ENCODE data around the gene RPS6KB1. TPM values are rescaled to one million over a fixed set of nuclear protein-coding genes. Genes with fewer than 3 reads are reported as not detected.

RPS6KB1 gene
- polyA plus RNA-seq, 1 donor from 2014 or later, result 25.3 TPM

- Histone ChIP-seq H3K4me2 (ENCODE audit: low read length) (no peak overlapping the region), H4K20me1 (ENCODE audit: insufficient read depth) (no peaks in the 10 kb centered on the region), H3K27me3 (ENCODE audit: insufficient read depth, low read depth, low read length) (no peaks in the 10 kb centered on the region), H3K9me3 (ENCODE audit: low read length) (no peaks in the 10 kb centered on the region), H3K36me3 (ENCODE audit: insufficient read depth, low read length) (no peaks in the 10 kb centered on the region), H3K4me3 (ENCODE audit: low read length) (no peak overlapping the region), H3K79me2 (replicated peaks; ENCODE audit: insufficient read depth, low read length) (no peaks in the 10 kb centered on the region), H2AFZ (ENCODE audit: low read depth, low read length) (no peak overlapping the region), H3F3A (ENCODE audit: insufficient read depth, low read length, poor library complexity, severe bottlenecking) (no peaks in the 10 kb centered on the region), H3K27ac (ENCODE audit: low read length) (no peak overlapping the region), H3K9me2 (ENCODE audit: insufficient read depth, low read length) (no peaks in the 10 kb centered on the region), H3K9ac (ENCODE audit: low read length) (no peak overlapping the region)
- no peak for TF ChIP-seq SMC3 (conservative IDR thresholded peaks at IDR 0.05; ENCODE audit: poor library complexity)
- no peak for TF ChIP-seq EZH2 (IDR thresholded peaks at IDR 0.05; ENCODE audit: borderline replicate concordance, insufficient read depth, low read length, poor library complexity, severe bottlenecking)
- TF ChIP-seq TAF1 (IDR thresholded peaks at IDR 0.05; ENCODE audit: low read depth), result no peak
- TF ChIP-seq EP300 (conservative IDR thresholded peaks at IDR 0.05; ENCODE audit: poor library complexity, severe bottlenecking), result no peak
- no peak for TF ChIP-seq RAD21 (conservative IDR thresholded peaks at IDR 0.05)
- no peak for TF ChIP-seq MXI1 (conservative IDR thresholded peaks at IDR 0.05; ENCODE audit: poor library complexity, severe bottlenecking)
- TF ChIP-seq, protein P1, sequence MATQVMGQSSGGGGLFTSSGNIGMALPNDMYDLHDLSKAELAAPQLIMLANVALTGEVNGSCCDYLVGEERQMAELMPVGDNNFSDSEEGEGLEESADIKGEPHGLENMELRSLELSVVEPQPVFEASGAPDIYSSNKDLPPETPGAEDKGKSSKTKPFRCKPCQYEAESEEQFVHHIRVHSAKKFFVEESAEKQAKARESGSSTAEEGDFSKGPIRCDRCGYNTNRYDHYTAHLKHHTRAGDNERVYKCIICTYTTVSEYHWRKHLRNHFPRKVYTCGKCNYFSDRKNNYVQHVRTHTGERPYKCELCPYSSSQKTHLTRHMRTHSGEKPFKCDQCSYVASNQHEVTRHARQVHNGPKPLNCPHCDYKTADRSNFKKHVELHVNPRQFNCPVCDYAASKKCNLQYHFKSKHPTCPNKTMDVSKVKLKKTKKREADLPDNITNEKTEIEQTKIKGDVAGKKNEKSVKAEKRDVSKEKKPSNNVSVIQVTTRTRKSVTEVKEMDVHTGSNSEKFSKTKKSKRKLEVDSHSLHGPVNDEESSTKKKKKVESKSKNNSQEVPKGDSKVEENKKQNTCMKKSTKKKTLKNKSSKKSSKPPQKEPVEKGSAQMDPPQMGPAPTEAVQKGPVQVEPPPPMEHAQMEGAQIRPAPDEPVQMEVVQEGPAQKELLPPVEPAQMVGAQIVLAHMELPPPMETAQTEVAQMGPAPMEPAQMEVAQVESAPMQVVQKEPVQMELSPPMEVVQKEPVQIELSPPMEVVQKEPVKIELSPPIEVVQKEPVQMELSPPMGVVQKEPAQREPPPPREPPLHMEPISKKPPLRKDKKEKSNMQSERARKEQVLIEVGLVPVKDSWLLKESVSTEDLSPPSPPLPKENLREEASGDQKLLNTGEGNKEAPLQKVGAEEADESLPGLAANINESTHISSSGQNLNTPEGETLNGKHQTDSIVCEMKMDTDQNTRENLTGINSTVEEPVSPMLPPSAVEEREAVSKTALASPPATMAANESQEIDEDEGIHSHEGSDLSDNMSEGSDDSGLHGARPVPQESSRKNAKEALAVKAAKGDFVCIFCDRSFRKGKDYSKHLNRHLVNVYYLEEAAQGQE (IDR thresholded peaks at IDR 0.05; ENCODE audit: borderline replicate concordance), result no peak
- TF ChIP-seq POLR2AphosphoS5 (IDR thresholded peaks at IDR 0.05), result no peak
- TF ChIP-seq, protein P2, sequence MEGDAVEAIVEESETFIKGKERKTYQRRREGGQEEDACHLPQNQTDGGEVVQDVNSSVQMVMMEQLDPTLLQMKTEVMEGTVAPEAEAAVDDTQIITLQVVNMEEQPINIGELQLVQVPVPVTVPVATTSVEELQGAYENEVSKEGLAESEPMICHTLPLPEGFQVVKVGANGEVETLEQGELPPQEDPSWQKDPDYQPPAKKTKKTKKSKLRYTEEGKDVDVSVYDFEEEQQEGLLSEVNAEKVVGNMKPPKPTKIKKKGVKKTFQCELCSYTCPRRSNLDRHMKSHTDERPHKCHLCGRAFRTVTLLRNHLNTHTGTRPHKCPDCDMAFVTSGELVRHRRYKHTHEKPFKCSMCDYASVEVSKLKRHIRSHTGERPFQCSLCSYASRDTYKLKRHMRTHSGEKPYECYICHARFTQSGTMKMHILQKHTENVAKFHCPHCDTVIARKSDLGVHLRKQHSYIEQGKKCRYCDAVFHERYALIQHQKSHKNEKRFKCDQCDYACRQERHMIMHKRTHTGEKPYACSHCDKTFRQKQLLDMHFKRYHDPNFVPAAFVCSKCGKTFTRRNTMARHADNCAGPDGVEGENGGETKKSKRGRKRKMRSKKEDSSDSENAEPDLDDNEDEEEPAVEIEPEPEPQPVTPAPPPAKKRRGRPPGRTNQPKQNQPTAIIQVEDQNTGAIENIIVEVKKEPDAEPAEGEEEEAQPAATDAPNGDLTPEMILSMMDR (IDR thresholded peaks at IDR 0.05; ENCODE audit: poor library complexity, severe bottlenecking), result no peak
Measured at GRCh38 chr17:59845595-59846393, 47.1 kb upstream of the RPS6KB1 start.

- Histone ChIP-seq H4K20me1 (ENCODE audit: insufficient read depth) (no peaks in the 10 kb centered on the region), H3K27ac (ENCODE audit: low read length) (no peak overlapping the region), H3K27me3 (ENCODE audit: insufficient read depth, low read depth, low read length) (no peaks in the 10 kb centered on the region), H3K36me3 (ENCODE audit: insufficient read depth, low read length) (no peaks in the 10 kb centered on the region), H3K4me3 (ENCODE audit: low read length) (no peak overlapping the region), H3K4me2 (ENCODE audit: low read length) (no peak overlapping the region), H3K9ac (ENCODE audit: low read length) (no peak overlapping the region), H3K79me2 (replicated peaks; ENCODE audit: insufficient read depth, low read length) (no peaks in the 10 kb centered on the region), H2AFZ (ENCODE audit: low read depth, low read length) (no peak overlapping the region), H3K9me2 (ENCODE audit: insufficient read depth, low read length) (no peaks in the 10 kb centered on the region), H3K9me3 (ENCODE audit: low read length) (no peaks in the 10 kb centered on the region), H3F3A (ENCODE audit: insufficient read depth, low read length, poor library complexity, severe bottlenecking) (no peaks in the 10 kb centered on the region)
- no peak for TF ChIP-seq MXI1 (conservative IDR thresholded peaks at IDR 0.05; ENCODE audit: poor library complexity, severe bottlenecking)
- TF ChIP-seq, protein P2 (IDR thresholded peaks at IDR 0.05; ENCODE audit: poor library complexity, severe bottlenecking), result no peak
- TF ChIP-seq POLR2AphosphoS5 (IDR thresholded peaks at IDR 0.05), result no peak
- TF ChIP-seq RAD21 (conservative IDR thresholded peaks at IDR 0.05), result no peak
- TF ChIP-seq EZH2 (IDR thresholded peaks at IDR 0.05; ENCODE audit: borderline replicate concordance, insufficient read depth, low read length, poor library complexity, severe bottlenecking), result no peak
- no peak for TF ChIP-seq EP300 (conservative IDR thresholded peaks at IDR 0.05; ENCODE audit: poor library complexity, severe bottlenecking)
- no peak for TF ChIP-seq TAF1 (IDR thresholded peaks at IDR 0.05; ENCODE audit: low read depth)
- TF ChIP-seq, protein P1 (IDR thresholded peaks at IDR 0.05; ENCODE audit: borderline replicate concordance), result no peak
- no peak for TF ChIP-seq SMC3 (conservative IDR thresholded peaks at IDR 0.05; ENCODE audit: poor library complexity)
Measured at GRCh38 chr17:59846394-59847165, 46.3 kb upstream of the RPS6KB1 start.

Measured in neural cell (in vitro differentiated cells).